Right renal pelvis (tissue), 4 donors: ENCODE data around the gene NSMF. TPM values are rescaled to one million over a fixed set of nuclear protein-coding genes. Genes with fewer than 3 reads are reported as not detected.

Source experiments
- DNase-seq, 4 donors: peaks; one replicate each; pipeline ENCODE4 v3.0.0-alpha.2; 2013; ENCODE audit warnings: low read depth in 4 of 4, low spot score in 3 of 4, missing footprints in 1 of 4
- polyA plus RNA-seq, 4 donors: library from polyadenylated mRNA; unstranded; fragments of 120-200 nt; gene quantifications; one replicate each; pipeline ENCODE4 v1.2.1, GENCODE V29; 2013; ENCODE audit not compliant: insufficient read length in 4 of 4

Gene NSMF
- polyA plus RNA-seq: 10 to 100 TPM; 45.5 to 49.6 (median 45.8) TPM

GRCh38 chr9:137459152-137459600, at the start of gene NSMF:
TSS of gene NSMF (minus strand) at chr9:137459334. CDS start at chr9:137459102, 232 bp downstream.
- DNase-seq: peak; percentile 86 to 88 (median 87)

DNA sequence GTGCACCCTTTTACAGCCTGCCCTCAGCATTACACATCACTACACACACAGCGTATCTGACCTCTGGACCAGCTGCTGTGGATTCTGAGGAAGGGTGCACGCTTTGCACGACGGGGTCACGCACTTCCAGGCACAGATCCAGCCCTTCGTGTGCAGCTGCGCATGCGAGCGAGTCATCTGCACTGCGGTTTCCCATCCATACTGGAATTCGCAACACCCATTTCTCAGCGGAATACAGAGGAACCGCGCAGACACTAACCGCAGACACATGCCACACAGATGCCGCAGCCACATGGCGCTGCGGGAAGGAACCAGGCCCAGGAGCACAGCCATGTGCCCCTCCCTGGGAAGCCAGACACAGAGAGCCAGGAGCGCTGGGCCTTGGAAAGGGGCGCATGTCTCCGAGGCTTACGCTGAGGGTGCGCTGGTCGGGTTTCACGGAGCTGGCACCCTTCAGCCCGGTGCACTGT, 47.6 kb upstream of the NSMF start:
- no peak for DNase-seq

DNA sequence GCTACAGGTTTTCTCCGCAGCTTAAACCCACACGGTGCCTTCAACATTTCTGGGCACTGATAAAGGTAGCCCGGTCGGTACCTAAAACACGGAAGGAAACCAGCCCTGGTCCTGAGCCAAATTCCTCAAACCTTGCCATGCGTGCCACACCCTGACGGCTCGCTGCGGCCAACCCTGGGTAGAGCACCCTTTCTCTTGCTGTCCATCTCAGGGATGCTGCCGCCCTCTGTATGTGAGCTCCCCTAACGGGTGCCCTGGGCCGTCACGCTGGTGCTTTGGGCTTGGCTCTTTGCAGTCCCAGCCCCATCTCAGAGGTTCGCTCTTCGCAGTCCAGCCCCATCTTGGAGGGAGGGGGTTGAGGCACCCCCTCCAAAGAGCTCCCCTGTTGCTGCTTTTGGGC, 47.1 kb upstream of the NSMF start:
- no peak for DNase-seq

DNA sequence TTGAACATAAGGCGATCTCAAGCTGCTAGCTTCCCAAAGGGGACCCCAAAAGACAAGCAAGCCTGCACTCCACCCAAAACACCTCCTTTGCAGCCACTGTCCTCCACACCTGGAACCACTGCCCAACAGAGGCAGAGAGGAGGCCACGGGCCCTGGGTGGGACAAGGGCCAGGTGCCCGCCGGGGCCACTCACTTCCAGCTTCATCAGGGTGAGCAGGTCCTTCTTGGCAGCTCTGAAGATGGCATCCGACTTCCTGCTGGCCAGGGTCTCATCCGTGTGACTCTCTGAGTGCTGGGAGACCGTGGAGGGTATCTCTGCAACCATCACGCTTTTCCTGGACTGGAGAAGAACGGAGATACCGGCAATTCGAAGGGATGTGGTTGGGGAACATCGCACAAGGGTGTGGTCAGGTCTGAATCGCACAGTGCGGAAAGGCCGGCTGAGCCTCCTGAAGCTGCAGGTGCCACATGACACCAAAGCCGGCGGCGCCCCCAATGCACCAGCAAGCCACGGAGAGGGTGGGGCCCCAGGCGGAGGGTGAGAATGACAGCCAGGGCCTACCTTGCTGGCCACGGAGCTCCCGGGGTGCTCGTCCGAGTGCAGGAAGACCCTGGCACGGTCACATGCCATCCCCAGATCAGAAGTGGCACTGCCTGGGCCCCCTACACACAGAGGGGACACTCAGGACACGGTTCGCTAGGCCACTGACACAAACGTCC, 46.4 kb upstream of the NSMF start:
- DNase-seq: no peak

GRCh38 chr9:137504432-137504777, 45.3 kb upstream of the NSMF start:
- no peak for DNase-seq

DNA sequence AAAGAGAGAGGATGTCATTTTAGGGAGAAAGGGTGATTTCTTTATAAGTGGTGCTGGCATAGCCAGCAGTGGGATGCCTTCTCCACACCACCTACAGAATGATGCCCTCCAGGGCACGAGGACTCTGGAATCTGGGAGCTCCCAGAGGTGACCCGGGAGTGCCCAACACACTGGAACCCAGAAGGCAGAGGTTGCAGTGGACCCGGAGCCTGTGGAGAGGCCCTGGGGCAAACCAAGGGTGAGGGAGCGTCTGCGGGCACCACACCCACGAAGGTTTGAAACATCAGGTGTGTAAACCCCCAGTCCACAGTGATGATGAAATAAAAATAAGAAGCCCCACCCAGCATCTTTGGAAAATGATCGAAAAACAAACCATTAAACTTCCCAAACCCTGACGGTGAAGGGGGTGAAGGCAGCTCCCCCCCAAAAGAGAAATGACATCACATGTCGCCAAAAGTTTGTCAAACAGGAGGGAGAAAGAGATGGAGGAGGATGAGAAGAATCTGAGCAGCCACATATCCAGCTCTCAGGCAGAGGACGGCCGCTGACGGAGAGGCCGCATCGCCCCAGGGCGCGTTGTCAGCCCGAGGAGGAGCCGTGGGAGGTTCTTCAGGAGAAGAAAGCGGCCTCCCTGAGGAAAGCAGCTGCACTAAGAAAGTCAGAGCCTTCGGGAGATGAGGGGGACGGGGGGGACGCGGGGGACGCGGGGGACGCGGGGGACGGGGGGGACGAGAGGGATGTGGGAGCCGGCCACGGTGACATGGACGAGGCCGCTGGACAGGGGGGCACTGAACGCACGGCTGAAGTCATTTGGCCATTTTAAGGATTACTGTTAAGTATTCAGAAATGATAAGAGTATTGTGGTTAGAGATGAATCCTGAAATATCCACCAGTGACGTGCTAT, 43.1 kb upstream of the NSMF start:
- DNase-seq: no peak

DNA sequence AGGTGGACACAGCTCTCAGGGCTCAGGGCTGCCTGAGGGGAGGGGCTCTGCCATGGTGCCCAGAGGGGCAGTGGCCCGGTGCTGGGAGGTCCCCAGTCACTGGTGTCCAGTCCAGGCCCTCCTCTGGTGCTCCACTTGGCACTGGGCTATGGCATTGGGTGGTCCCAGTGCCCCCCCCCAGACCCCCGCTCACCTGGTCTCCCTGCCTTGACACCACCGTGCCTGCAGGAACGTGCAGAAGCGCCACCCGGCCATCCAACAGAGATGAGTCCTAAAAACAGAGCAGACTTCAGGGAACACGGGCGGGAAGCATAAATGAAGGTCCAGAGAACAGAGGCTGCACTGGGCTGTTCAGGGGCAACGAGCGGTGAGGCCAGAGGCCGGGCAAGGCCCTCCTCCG, 42.3 kb upstream of the NSMF start:
- no peak for DNase-seq

GRCh38 chr9:137500666-137501397, 41.7 kb upstream of the NSMF start:
- DNase-seq: no peak

DNA sequence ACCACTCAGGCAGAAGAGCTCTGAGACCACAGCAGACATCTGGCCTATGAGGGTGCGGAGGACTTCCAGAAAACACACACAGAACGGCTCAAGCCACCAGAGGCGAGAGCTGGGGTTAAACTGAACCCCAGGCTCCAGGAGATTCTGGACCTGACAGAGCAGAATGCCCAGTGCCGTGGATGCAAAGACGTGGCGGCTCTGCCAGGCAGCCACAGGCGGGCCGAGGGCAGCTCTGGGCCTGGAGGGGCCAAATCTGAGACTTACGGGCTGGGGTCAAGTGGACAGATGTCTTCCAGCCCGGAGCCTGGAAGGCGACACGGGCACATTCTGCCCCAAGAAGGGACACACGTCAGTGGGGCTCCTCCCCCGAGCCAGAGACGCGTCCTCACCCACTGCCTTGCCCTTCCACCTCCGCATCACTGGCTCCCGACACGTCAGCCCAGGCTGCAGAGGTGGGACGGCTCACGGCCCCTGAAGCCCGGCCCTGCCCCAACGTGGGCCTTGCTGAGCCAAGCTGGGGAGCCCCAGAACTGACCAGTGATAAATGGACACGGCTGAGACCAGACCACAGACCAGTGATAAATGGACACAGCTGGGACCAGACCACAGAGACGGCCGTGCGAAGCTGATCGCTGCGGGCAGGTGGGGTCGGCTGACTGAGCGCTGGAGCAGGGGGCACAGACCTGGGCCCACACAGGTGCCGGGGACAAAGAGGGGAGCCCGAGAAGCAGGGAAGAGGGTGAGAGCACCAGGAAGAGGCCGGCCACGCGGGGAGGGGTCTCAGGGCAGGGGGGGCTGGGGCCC, 40.9 kb upstream of the NSMF start:
- DNase-seq: no peak

- DNase-seq: no peak
Measured at GRCh38 chr9:137499416-137499815, 40.3 kb upstream of the NSMF start.

DNA sequence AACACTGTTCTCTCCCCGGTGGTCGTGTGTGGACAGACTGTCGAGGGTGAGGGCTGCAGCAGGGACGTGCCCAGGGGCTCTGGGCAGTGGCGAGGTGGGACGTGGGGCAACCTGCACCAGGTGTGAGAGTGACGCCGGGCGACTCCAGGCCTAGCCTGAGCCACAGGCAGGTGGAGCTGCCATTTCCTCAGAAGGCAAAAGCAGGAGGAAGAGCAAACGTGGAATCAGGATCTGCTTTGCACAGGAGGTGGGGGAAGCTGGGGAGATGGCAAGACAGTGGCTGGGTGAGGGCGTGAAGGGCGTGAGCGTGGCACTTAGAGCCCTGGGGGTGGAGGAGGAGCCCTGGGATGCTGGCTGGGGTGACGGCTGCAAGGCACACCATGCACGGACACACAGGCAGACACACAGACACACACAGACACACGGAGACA, 39.6 kb upstream of the NSMF start:
- no peak for DNase-seq

DNA sequence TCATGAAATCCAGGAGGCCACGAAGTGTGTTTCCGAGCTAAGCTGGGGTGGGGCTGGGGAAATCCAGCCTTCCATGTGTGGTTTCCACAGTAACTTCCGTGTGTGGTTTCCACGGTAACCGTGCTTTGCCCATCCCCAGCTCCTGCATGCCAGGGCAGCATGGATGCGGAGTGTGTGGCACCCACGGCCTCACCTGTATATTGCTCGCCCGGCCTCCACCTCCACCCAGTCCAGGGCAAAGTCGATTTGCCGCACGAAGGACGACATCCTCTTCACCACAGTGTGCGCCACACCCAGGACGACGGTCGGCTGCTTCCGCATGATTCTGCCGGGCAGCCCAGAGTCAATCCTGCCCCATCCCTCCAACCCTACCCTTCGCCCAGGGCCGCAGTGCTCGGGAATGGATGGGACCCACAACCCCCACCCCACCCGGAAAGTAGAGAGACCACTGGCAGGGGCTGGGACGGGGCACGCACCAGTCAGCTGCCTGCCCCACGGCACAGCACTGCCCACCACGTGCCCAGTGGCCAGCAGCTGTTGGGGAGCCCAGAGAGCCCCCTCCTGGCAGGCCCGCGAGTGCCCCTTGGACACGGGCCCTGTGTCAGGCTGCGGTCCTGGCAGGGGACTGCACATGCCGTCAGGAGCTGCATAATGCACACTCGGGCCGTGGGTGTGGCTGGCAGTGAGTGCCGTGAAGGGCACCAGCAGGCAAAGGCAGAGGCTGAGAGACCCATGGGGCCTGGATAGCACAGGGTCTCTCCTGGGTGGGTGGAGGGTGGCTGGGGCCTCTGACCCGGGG, 39.0 kb upstream of the NSMF start:
- no peak for DNase-seq

- DNase-seq: no peak
Measured at GRCh38 chr9:137496601-137497375, 37.7 kb upstream of the NSMF start.

DNA sequence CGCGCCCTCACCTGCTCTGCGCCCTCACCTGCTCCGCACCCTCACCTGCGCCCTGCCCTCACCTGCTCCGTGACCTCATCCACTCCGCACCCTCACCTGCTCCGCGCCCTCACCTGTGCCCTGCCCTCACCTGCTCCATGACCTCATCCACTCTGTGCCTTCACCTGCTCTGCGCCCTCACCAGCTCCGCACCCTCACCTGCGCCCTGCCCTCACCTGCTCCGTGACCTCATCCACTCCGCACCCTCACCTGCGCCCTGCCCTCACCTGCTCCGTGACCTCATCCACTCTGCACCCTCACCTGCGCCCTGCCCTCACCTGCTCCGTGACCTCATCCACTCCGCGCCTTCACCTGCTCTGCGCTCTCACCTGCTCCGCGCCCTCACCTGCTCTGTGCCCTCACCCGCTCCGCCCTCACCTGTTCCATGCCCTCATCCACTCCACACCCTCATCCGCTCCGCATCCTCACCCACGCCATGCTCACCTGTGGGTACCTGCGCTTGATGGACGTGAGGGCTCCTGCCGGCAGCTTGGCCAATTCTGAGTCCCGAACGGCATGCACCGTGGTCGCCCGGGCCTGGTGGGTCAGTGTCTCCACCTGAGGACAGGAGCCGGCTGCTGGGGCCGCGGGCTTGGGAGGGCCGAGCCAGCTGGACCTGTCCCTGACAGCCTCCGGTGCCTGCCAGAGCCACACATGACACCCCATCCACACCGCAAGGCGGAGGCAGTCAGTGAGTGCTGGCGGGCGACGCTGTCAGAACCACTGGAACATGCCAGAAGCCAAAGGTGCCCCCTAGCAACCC, 35.6 kb upstream of the NSMF start:
- no peak for DNase-seq

DNA sequence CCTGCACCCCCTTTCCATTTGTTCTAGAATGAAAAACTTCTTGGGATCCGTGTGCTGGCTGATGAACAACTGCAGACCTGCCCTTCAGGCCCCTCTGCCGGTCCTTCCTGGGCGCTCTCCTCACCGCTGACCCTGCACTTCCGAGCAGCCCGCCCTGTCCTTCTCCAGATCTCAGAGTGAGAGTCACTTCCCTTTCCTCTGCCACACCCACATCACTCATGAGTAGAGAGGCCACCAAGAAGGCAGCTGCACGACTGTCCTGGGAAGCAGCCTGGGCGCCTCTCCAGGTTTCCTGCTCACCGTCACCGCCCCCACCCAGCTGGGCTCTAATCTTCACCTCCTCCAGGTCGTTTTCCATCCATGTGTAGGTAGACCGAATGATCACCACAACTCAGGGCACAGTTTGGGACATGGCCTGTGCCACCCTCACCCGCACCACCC, 35.0 kb upstream of the NSMF start:
- DNase-seq: no peak

DNA sequence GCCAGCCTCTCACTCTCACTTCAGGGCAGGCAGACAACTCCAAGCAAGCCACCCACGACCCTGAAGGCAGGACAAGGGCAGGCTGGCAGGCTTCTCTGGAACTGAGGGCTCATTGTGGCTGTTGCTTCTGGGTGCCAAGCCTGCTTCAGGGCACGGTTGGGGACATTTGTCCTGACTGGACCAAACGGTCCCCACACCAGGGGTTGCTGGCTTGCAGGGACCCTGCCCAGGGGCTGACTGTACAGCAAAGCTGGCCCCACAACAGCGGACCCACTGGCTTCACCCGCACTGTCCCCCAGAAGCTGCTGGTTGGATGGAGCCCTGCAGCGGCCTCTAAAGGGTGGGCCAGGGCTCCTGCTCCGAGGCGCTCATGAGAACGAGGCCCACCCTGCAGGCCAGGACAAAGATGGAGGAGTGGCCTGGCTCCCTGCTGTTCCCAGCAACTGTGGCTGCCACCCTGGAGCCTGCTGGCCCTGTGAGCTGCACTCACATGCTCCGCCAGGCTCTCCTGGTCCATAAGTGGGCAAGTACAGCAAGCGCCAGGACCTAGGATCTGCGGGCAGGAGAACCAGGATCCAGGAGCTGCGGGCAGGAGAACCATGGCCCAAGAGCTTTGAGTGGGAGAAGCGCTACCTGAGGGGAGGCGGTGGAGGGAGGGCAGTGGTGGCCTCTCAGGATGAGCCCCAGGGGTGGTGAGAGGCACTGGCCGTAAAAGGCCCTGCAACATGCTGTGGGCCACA, 34.4 kb upstream of the NSMF start:
- no peak for DNase-seq
